HepG2 (cell line): ENCODE data around the gene SIRPB2.

Source experiments
- EZH2 ChIP-seq: conservative IDR thresholded peaks from 2 replicates; pipeline ENCODE4 v1.6.1; 2012; ENCODE audit warnings: mild to moderate bottlenecking, low read depth, low read length, moderate library complexity
- POLR2AphosphoS5 ChIP-seq: IDR thresholded peaks from 2 replicates; pipeline ENCODE4 v1.6.1; 2012; ENCODE audit warnings: low read depth, low read length
- ZNF160 ChIP-seq: sonication (generic); formaldehyde crosslinking; IDR thresholded peaks from 2 replicates; pipeline ENCODE4 v1.8.0; 2022; ENCODE audit warnings: mild to moderate bottlenecking, inconsistent platforms, missing genetic modification reagents
- ZNF296 ChIP-seq: sonication (generic); formaldehyde crosslinking; conservative IDR thresholded peaks from 2 replicates; pipeline ENCODE4 v1.5.0; 2020; ENCODE audit warnings: mild to moderate bottlenecking, missing genetic modification reagents
- TF ChIP-seq, protein P1 (sequence below): sonication (generic); formaldehyde crosslinking; IDR thresholded peaks from 2 replicates; pipeline ENCODE4 v1.5.0; 2020; ENCODE audit warnings: mild to moderate bottlenecking, missing genetic modification reagents, borderline replicate concordance
- TF ChIP-seq, protein P2 (sequence below): IDR thresholded peaks from 2 replicates; pipeline ENCODE4 v1.6.1; 2018; ENCODE audit warnings: missing genetic modification reagents, mild to moderate bottlenecking, missing compliant biosample characterization
- TF ChIP-seq, protein P3 (sequence below): sonication (generic); formaldehyde crosslinking; conservative IDR thresholded peaks from 2 replicates; pipeline ENCODE4 v1.8.0; 2022; ENCODE audit warnings: missing genetic modification reagents

DNA sequence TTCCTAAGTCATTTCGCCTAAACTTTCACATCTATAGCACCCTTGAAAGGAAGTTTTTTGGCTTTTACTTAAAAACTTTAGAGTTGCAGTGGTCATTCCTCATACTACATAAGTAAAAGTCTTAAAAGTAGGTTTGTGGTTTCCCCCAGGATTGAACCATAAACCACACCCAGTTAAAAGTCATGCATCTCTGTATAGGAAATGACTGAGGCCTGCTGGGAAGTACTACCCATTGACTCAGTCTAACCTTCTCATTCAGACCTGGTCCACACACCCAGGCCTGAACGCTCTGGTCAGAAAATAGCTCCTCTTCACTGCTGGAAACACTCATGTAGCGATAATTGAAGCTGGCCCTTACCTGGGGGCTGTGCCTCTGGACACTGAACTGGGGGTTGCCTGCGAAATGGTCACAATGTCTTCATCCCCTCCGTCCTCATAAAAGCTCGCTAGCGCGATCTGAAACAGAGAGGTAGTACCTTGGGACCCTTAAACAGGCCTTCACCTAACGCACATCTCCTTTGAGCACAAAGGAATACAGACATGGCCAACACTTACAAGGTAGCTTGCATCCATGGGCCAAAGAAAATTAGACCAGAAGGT is 27.1 kb downstream of the SIRPB2 start:
- TF ChIP-seq, protein P1, sequence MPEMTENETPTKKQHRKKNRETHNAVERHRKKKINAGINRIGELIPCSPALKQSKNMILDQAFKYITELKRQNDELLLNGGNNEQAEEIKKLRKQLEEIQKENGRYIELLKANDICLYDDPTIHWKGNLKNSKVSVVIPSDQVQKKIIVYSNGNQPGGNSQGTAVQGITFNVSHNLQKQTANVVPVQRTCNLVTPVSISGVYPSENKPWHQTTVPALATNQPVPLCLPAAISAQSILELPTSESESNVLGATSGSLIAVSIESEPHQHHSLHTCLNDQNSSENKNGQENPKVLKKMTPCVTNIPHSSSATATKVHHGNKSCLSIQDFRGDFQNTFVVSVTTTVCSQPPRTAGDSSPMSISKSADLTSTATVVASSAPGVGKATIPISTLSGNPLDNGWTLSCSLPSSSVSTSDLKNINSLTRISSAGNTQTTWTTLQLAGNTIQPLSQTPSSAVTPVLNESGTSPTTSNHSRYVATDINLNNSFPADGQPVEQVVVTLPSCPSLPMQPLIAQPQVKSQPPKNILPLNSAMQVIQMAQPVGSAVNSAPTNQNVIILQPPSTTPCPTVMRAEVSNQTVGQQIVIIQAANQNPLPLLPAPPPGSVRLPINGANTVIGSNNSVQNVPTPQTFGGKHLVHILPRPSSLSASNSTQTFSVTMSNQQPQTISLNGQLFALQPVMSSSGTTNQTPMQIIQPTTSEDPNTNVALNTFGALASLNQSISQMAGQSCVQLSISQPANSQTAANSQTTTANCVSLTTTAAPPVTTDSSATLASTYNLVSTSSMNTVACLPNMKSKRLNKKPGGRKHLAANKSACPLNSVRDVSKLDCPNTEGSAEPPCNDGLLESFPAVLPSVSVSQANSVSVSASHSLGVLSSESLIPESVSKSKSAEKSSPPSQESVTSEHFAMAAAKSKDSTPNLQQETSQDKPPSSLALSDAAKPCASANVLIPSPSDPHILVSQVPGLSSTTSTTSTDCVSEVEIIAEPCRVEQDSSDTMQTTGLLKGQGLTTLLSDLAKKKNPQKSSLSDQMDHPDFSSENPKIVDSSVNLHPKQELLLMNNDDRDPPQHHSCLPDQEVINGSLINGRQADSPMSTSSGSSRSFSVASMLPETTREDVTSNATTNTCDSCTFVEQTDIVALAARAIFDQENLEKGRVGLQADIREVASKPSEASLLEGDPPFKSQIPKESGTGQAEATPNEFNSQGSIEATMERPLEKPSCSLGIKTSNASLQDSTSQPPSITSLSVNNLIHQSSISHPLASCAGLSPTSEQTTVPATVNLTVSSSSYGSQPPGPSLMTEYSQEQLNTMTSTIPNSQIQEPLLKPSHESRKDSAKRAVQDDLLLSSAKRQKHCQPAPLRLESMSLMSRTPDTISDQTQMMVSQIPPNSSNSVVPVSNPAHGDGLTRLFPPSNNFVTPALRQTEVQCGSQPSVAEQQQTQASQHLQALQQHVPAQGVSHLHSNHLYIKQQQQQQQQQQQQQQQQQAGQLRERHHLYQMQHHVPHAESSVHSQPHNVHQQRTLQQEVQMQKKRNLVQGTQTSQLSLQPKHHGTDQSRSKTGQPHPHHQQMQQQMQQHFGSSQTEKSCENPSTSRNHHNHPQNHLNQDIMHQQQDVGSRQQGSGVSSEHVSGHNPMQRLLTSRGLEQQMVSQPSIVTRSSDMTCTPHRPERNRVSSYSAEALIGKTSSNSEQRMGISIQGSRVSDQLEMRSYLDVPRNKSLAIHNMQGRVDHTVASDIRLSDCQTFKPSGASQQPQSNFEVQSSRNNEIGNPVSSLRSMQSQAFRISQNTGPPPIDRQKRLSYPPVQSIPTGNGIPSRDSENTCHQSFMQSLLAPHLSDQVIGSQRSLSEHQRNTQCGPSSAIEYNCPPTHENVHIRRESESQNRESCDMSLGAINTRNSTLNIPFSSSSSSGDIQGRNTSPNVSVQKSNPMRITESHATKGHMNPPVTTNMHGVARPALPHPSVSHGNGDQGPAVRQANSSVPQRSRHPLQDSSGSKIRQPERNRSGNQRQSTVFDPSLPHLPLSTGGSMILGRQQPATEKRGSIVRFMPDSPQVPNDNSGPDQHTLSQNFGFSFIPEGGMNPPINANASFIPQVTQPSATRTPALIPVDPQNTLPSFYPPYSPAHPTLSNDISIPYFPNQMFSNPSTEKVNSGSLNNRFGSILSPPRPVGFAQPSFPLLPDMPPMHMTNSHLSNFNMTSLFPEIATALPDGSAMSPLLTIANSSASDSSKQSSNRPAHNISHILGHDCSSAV (CRISPR knock-in tag): no peak
- TF ChIP-seq, protein P2, sequence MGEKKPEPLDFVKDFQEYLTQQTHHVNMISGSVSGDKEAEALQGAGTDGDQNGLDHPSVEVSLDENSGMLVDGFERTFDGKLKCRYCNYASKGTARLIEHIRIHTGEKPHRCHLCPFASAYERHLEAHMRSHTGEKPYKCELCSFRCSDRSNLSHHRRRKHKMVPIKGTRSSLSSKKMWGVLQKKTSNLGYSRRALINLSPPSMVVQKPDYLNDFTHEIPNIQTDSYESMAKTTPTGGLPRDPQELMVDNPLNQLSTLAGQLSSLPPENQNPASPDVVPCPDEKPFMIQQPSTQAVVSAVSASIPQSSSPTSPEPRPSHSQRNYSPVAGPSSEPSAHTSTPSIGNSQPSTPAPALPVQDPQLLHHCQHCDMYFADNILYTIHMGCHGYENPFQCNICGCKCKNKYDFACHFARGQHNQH (CRISPR knock-in tag): no peak
- TF ChIP-seq POLR2AphosphoS5: no peak
- no peak for TF ChIP-seq ZNF296 (CRISPR knock-in tag)
- no peak for TF ChIP-seq EZH2
- TF ChIP-seq, protein P3, sequence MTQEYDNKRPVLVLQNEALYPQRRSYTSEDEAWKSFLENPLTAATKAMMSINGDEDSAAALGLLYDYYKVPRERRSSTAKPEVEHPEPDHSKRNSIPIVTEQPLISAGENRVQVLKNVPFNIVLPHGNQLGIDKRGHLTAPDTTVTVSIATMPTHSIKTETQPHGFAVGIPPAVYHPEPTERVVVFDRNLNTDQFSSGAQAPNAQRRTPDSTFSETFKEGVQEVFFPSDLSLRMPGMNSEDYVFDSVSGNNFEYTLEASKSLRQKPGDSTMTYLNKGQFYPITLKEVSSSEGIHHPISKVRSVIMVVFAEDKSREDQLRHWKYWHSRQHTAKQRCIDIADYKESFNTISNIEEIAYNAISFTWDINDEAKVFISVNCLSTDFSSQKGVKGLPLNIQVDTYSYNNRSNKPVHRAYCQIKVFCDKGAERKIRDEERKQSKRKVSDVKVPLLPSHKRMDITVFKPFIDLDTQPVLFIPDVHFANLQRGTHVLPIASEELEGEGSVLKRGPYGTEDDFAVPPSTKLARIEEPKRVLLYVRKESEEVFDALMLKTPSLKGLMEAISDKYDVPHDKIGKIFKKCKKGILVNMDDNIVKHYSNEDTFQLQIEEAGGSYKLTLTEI: no peak
- TF ChIP-seq ZNF160 (CRISPR knock-in tag): no peak
